ENCODE measurements around the gene ETV6.
A peak's percentile ranks its signal among the peaks of the same experiment; 100 is the strongest.

Gene ETV6

DNA sequence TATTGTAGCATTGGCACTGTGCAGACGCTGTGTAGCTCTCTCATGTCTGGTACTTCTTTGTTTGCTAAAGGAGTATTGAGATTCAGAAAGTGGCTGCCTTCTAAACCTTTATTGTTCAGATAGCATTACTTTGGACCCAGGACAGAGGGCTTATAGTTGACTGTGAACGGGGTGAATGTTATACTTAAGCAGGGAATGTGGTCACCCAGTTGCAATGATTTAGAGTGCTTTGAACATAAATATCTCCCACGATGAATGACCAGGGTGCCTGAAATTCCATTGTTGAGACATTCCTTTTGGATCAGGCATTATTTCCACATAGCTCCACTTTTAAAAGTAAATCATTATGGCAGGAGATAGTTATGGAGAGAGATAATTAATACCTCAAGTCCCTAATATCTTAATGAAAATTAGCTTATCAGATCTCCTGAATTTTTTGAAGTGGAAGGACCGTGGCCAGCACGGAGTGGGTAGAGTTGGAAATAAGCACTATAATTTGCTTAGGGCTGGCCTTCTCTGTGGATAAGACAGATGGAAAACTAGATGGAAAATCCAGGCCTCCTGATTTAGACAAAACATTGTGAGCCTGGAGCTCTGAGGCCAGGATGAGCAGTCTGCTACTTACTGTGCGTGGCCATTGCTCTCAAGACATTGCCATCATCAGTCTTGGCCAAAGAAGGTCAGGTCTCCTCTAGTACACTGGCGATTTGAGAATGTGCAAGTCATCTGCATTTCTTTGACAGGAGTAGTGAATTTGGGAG, 114.5 kb downstream of the ETV6 start:
- DNase-seq: no peak

DNA sequence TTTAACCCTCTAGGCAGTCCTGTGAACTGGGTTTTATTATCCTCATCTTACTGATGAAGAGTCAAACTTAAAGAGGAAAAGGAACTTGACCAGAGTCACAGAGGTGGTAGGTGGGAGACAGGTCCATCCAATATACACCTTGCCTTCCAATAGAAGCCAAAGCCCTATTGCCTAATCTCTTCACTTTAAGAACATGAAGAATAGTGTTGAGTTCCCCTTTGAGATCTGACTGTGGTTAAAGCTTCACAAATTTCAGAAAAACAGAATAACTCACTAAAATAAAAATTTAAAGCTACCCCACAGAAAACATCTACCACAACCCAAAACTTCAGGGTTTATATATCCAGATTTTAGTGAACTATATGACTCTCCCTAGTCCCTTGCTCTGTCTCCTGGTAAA, 115.4 kb downstream of the ETV6 start:
- no peak for DNase-seq

DNA sequence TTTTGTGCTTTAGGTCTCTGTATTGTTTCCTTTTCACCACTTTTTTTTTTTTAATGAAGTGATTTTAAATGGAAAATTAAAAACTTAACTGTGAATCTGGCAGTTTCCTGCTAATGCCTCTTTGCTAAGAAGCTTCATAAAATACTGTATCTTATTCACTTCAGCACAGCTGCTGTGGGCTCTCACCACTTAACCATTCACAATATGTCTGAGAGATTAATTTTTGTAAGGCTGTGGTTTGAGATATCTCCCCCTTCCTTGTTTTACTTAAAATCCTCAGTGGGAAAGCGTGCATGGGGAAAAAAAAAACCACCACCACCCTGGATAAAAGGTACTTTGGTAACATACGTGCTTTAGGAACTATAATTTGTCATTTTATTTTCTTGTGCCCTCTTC, 115.9 kb downstream of the ETV6 start:
- DNase-seq: no peak

DNA sequence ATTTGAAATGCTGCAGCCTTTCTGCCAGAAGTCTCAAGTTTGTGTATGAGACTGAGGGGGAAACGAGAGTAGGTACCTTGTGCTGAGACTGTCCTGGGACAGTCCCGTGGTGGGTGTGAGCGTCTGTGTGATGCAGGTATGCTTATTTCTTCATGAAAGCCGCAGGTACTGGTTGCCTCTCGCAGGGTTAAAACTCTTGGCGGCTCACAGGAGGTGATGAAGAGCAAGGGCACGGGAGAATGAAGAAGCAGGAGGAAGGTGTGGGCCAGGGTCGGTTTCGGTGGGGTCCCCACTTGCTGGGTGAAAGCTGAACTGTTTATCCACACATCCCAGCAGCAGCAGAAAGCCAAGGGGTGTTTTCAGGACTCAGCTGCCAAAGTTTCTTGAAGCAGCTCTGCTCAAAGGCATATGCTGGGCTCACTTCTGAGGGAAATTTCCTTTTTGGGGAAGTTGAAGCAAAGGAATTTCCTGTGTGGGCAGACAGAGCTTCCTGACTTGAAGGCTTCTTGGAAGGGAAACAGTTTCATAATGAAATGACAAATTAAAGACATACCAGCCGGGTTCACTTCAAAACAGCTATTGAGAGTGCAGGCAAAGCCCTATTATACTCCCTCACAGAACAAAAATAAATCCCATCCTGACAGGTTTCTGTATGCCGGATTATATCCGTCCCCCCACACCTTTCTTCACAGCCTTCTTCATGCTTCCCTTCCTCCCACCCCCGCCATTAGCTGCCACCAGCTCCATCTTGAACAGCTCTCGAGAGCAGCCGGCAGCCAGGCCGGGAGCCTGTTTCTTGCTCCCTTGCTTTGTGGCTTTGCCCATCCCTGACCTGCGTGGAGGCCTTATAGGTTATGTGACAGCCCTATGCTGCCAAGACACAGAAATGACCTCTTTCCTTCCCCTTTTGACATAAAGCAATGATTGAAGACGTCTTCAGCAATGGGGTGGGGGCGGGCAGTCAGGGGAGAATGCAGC, 116.6 kb downstream of the ETV6 start:
- peak; percentile 33 for DNase-seq

DNA sequence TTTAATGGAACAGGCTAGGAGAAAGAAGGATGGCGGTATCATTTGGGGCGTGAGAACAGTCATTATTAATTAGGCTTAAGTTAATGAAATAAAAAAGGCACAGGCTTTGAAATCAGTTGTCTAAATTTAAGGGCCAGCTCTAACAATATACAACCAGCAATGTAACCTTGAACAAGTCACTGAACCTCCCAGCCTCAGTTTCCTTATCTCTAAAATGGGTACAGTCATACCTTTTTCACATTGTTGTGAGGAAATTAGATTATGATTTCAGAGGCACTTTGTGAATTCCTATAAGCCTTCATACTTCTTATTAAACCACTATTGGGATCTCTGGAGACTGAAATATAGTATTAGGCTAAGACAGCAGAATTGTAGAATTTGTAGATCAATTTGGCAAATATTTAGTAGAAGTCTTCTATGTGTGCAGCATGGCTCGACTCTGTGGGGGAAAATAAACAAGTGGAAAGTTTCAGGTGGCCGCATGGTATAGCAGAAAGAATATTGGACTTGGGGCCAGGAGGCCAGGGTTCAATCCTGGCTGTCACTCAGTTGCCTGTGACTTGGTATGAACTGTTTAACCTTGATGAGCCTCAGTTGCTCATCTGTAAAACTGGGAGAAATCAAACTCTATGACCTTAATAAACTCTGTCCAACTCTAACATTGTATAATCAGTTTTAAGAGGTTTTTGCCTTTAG, 117.7 kb downstream of the ETV6 start:
- DNase-seq: no peak

DNA sequence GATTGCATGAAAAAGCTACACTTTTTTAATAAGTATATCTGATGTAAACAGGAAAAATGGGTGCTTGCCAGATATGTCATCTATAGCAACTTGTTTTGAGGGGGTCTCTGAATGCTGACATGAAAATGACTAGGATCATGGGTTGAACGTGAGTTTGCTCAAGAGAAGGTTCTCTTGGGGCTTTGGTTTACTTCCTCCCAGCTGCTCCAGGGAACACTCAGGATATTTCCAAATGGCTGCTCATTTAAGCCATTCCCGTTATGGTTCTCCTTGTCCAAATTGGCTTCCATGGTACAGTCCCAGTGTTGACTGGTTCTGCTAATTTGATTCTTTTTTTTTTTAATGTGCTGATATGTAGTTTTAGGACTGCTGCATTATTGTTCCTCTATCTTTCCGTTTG, 118.3 kb downstream of the ETV6 start:
- DNase-seq: no peak

DNA sequence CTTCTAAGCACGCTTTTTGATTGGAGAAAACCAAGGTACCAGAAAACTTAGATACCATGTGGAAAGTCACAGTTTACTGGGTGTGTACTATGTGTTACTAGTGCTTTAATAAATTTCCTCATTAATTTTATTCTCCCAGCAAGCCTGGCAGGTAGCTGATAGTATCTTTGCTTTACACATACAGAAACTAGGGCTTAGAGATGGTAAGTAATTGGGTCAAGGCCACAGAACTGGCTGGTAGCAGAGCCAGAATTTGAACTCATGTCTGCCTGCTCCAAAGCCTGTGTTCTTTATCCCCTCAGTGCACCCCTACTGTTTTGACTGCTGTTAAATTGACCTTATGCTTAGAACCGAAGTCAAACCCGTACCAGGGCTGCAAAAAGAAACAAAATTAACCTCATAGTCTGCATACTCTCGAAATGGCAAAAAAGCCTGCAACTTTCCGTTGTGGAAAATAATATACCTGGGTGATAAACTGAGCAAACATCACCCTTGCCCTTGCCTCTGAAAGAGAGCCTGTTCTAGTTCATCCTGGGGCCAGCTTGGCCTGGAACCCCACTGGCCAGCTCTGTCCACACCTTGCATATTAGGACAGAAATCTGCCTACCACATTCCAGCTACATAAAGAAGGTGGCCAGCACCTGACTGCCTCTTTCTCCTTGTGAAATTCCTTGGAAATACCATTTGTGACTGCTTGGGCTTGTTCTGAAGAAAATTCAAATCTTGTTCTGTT, 118.9 kb downstream of the ETV6 start:
- DNase-seq: no peak

DNA sequence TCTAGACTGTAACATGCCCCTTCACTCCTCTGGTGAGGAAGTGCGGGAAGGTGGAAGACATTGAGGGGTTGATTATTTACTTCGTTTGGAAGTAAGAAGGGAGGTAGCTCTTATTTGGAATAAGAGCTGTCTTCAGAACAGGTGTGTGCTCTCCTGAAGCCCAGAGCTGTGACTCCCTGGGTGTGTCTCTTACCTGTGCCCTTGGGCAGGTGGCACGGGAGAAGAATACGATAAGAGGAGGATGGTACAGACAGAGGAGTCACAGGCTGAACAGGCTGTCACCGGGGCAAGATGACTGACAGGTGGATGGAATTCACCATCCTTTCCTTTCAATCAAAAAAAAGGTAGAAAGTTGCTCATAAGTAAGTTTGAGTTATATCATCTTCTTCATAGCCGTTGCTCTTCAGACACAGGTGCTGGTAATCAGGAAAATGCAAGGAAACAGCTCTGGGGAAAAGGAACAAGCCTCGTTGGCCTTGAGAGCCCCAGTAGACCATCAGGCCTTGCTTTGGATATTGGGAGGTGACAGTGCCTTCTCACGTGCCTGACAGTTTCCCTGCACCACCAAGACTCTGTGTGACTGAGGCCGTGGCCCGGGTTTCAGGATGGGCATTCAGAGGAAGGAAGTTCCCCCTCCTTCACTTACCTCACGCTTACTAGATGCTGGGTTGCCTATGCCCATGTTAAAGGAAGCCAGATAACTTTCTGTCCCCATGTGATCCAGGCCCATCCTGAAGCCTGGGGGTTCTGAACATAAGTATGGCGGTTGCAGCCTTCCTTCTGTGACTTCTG, 120.4 kb downstream of the ETV6 start:
- no peak for DNase-seq

DNA sequence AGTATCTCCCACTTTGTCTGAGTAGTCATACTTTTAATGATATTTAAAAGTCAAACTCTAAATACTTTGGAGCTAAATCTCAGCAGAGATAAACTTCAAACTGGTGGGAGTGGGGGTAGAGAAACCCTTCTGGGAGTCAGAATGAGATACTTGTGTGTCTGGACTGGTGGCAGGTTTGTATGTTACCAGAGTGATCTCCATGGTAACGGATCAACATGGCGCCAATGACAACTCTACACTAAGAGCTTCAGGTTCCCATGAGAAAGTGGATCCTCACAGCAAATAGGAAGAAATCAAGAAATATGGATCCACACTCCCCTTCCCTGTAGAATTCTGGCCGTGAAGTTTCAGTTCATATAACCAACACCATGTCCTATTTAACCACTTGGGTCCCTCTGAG, 121.9 kb downstream of the ETV6 start:
- DNase-seq: no peak

DNA sequence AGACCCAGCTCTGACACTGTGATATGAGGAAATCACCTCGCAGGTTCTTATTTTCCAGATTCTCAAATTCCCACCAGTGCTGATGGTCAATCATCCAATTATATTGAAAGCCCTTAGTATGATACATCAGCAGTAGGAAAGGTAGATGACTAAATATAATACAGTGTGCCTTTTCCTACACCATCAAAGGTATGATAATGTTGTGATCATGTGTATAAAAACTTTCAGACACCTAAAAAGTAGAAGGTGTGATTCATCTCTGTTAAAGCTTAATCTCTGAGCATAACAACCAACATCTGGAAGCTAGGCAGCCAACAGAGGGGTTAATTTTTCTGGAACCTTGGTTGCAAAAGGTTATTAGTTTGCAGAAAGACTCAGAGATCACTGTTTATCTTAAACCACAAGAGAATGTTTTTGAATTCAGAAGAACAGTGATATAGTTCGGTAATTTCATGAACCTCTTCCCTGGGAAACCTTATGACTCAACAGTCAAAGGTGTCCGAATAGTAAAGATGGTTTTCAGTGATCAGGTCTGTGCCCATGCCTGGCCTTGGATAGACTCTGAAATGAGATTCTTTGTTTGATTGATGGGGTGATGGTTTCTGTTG, 122.5 kb downstream of the ETV6 start:
- no peak for DNase-seq

DNA sequence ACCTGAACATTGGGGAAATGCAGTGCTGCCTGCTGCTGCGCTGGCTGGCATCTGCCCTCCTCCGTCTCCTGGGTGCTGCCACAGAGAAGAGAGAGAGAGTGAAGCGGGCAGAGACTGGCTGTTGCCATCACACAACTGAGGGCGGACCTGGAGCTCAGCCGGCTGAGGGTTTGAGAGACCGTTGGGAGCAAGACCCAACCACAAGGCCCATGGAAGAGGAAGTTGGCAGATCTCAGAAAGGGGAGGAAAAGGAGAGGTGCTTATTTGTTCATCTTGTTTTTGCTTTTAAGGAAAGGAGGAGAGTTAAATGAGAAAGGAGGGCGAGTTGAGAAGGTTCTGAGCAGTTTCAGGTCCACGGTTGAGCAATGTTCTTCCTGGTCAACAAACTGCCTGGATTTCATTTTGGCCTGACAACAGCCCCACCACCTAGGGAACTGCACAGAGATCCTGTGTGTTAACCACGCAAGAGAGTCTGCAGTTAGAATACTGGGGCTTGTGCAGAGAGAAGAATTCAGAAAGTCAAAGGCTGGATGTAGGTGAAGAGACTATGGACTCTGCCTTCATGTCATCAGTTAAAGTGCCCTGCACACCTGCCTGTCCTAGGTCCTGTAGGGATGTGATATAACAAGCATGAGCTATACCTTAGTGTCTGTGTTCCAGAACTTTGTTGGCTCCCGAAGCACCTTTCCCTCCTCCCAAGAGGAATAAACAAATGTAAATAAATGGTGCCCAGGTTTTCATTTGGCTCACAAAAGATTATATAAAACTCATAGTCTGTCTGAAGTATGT, 124.6 kb downstream of the ETV6 start:
- DNase-seq: no peak

DNA sequence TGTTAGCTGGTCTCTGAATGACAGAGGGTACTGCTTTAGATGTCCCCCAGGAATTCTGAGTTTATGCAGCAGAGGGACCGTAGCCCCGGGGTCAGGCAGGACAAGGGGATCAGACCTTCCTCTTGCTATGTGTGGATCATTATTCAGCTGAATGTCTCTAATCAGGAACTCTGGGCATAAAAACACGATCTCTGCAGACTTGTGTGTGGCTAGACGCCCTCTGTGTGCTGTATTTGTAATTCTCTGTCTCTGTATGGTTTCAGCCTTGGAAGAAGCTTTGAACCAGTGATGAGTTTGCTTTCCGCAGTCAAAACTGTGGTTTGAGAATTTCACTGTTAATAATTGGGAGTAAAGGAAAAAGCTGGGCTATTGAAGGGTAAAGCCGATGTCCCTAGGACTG, 125.3 kb downstream of the ETV6 start:
- DNase-seq: no peak

DNA sequence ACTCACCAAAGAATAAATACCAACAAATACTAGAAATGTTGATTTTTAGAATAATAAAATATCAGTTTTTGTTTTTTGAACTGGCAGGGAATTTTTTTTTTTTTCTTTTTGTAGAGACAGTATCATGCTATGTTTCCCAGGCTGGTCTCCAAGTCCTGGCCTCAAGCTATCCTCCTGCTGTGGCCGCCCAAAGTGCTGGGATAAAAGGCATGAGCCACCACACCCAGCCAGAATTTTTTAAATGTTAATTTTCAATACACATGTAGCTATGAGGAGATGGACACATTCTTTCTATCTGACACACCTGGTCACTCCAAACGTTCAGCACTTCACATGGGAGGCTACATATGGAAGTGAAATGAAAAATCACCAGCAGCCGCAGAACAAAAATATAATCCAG, 126.8 kb downstream of the ETV6 start:
- DNase-seq: no peak

DNA sequence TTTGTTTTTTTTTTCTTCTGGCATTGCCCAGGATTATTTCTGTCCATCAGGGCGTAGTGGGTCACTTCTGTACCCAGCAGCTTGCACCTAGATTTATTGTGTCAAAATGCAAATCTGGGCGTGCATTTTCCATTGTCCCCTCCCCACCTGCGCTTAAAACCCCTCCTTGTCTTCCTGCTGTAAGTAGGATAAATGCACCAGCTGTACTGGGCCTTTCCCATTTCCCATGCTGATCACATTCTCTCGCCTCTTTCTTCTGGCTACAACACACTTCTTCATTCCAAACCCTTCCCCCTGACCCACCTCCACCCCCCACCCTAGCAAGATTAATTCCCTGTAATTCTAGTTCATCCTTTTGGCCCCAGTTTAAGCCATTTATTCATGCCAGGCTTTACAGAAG, 128.0 kb downstream of the ETV6 start:
- DNase-seq: no peak

DNA sequence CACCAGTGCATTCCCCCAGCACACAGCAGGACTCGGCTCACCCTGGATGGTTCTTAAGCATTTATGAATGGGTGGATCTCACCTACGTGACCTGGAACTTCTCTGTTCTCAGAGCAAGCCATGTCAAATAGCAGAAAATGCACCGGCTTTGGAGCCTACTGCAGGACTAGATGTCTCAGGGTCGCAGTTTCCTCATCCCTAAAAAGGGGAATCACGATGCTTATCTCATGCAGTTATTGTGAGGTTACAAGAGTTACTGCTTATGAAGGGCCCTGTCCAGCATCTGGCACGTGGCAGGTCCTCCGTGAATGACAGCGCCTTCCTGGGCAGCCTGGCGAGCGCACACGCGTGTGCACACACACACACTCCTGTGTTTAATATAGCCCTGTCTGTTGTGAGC, 128.5 kb downstream of the ETV6 start:
- DNase-seq: no peak

DNA sequence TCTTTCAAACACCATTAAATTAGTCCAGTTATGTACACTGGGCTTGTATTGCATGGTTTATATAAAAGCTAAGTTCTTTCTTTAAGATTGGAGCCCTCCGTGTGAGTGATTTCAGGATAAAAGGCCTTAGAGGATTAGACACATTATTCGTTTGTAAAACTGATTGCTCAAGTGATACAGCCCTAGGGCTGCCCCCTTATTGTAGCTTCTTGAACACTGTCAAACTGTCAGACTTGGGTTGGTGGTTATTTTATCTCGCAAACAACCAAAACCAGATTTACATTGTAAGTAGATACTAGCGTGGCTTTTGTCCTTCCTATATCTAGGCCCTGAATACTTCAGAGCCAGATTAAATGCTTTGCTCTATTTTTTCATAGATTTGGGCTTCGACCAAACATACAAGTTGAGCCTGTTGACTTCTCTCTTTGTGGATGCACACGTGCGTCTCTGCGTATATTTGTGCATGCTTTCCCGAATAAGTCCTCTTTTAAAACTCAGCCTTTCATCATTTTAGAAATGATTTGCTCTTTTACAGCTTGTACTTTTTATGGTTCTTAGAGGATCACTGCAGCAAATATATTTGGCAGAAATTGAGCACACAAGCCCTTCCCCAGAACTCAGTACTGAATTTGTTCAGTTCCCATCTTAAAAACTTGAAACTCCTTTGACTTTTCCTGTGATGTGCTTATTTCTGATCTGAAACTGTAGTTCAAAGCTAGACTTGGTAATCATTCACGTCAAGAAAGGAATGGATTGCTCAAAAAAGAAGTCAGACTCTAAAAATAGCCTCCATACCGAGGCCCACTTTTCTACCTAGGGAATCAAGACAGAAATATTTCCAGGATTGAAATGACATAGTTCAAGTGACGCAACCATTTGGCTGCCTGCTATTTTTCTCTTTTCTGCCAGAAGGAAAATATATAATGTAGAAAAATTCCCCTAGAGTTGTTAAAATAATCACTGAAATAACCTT, 129.5 kb downstream of the ETV6 start:
- DNase-seq: no peak

DNA sequence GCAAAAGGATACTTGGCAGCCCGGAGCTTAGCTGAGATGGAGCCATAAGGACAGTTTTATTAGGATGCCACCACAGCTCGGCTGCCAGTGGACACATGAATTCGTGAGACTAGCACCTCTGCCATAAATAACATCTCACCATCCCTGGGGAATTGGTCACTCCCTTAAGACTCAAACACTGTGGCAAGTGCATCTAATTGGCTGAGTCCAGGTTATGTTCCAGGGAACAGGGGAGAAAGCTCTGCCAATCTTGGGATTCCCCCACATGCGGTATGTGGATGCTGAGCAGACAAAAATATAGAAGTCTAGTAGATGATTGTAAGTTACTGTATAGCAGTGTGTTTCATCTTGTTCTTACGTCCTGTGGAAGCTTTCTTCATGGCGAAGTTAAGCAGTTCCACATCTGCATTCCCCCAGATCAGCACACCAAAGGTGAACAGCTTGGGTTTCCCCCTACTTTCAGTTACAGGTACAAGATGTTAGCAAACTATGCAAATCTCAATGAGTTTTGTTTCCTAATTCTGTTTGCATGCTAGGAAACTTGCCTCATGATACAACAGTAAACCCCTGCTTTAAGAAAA, 131.1 kb downstream of the ETV6 start:
- no peak for DNase-seq

DNA sequence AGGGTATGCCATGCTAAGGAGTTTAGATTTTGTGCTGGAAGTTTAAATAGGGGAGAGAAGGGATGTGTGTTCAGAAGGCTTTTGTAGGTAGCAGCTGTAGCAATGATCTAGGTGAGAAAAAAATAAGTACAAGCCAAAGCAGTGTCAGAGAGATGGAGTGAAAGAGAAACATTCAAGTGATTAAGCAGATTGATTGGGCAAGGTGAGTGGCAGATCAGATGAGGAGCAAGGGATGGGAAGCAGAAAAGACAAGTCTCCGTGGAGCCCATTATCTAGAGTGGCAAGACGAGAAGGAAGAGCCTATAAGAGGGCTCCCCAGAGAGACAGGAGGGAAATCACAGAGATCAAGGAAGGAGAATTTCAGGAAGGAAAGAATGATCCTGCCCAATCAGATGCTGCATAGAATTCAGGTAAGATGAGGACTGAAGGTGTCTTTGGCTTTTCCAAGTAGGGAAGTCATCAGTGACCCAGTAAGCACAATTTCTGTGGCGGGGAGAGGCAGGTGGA, 133.5 kb downstream of the ETV6 start:
- no peak for DNase-seq

DNA sequence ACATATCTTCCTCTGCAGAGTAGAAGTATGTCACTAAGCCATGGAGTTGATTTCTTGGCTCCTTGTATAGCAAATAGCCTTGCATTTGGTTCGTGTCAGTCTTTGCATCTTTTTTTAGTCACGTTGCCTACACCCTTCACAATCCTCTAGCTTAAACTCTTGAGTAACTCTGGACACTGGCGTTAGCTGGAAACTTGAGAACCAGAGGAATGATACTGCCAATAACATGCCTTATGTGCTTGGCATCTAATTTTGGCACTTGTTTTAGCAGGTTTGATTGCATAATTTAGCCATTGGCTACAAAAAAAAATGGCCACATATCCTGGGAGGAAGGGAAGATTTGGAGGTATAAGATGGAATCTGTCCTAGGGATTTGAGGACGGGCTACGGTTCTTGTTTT, 136.2 kb downstream of the ETV6 start:
- no peak for DNase-seq

Measured in activated T-cell treated with anti-CD3 and anti-CD28 coated beads for 4 hours (primary cell).